BE2C (cell line): ENCODE measurements around the gene FTCD.
A peak's percentile ranks its signal among the peaks of the same experiment; 100 is the strongest.

ENCODE experiments used
- DNase-seq: peaks from one replicate; pipeline ENCODE4 v3.0.0-alpha.2; 2020
- H3K27me3 ChIP-seq: fragments of 250-450 bp; sonication (Bioruptor Pico); 2 replicates; pipeline ENCODE4 v1.5.1; 2020; ENCODE audit warnings: mild to moderate bottlenecking
- H3K36me3 ChIP-seq: fragments of 250-450 bp; sonication (Bioruptor Pico); 2 replicates; pipeline ENCODE4 v1.5.1; 2020; ENCODE audit warnings: mild to moderate bottlenecking
- H3K4me1 ChIP-seq: fragments of 250-450 bp; sonication (Bioruptor Pico); 2 replicates; pipeline ENCODE4 v1.5.1; 2020
- H3K4me3 ChIP-seq: 2 replicates; pipeline ENCODE4 v1.5.1; 2011; ENCODE audit warnings: low read depth, low read length
- H3K9me3 ChIP-seq: fragments of 250-450 bp; sonication (Bioruptor Pico); 2 replicates; pipeline ENCODE4 v1.5.1; 2020
- CTCF ChIP-seq: IDR thresholded peaks from 2 replicates; pipeline ENCODE4 v1.5.1; 2012; ENCODE audit warnings: mild to moderate bottlenecking, low read depth, low read length

The FTCD gene

GRCh38 chr21:46120301-46121285, 34.8 kb downstream of the FTCD start:
- no peak for TF ChIP-seq CTCF
- H3K4me1 ChIP-seq: no peaks in the 10 kb centered on the region
- peak; percentile 11 for DNase-seq
- no peaks in the 10 kb centered on the region for H3K27me3 ChIP-seq
- no peaks in the 10 kb centered on the region for H3K36me3 ChIP-seq
- H3K4me3 ChIP-seq: no peak overlapping the region
- H3K9me3 ChIP-seq: no peaks in the 10 kb centered on the region

- Histone ChIP-seq H3K27me3 (no peaks in the 10 kb centered on the region), H3K9me3 (no peaks in the 10 kb centered on the region), H3K4me3 (no peak overlapping the region), H3K36me3 (no peaks in the 10 kb centered on the region), H3K4me1 (no peaks in the 10 kb centered on the region)
- no peak for TF ChIP-seq CTCF
- no peak for DNase-seq
Observed at GRCh38 chr21:46119637-46120271, 35.6 kb downstream of the FTCD start.

- Histone ChIP-seq H3K27me3 (no peaks in the 10 kb centered on the region), H3K36me3 (no peaks in the 10 kb centered on the region), H3K4me1 (no peaks in the 10 kb centered on the region), H3K9me3 (no peaks in the 10 kb centered on the region), H3K4me3 (no peak overlapping the region)
- no peak for TF ChIP-seq CTCF
- no peak for DNase-seq
Observed at GRCh38 chr21:46119144-46119636, 36.2 kb downstream of the FTCD start.

- Histone ChIP-seq H3K4me3 (no peak overlapping the region), H3K36me3 (no peaks in the 10 kb centered on the region), H3K27me3 (no peaks in the 10 kb centered on the region), H3K9me3 (no peaks in the 10 kb centered on the region), H3K4me1 (no peaks in the 10 kb centered on the region)
- TF ChIP-seq CTCF: no peak
- peak; percentile 10 for DNase-seq
Observed at GRCh38 chr21:46118316-46119143, 36.8 kb downstream of the FTCD start.

- H3K4me1 ChIP-seq: no peaks in the 10 kb centered on the region
- no peaks in the 10 kb centered on the region for H3K27me3 ChIP-seq
- peak; percentile 5 for DNase-seq
- H3K36me3 ChIP-seq: no peaks in the 10 kb centered on the region
- no peak overlapping the region for H3K4me3 ChIP-seq
- H3K9me3 ChIP-seq: no peaks in the 10 kb centered on the region
- no peak for TF ChIP-seq CTCF
Observed at GRCh38 chr21:46117586-46118315, 37.6 kb downstream of the FTCD start.
